ENCODE data around the gene PCOLCE2. TPM values are rescaled to one million over a fixed set of nuclear protein-coding genes. Genes with fewer than 3 reads are reported as not detected.

The PCOLCE2 gene
- total RNA-seq, 4 donors from 2014 or later: 5.2 to 9.1 (median 6.0) TPM; not detected in 1

GRCh38 chr3:142817356-142817755, 71.5 kb downstream of the PCOLCE2 start:
- Histone ChIP-seq H3K4me1 (no peaks in the 10 kb centered on the region), H3K36me3 (no peaks in the 10 kb centered on the region), H3K27me3 (peaks cover 6% of the 10 kb centered on the region), H3K4me3 (no peak overlapping the region), H3K9me3 (no peaks in the 10 kb centered on the region), H3K27ac (no peak overlapping the region)
- intact Hi-C loops (cut with DNase I; ENCODE audit: low total_unique reads) (loop anchor here (5.0 kb wide), 1 partner anchor 1300 kb away; no protein-coding TSS in a partner anchor), in situ Hi-C loops (cut with MboI; ENCODE audit: low pct_ligation_motif_present in 1 of 4, low pct_unique_long_range_greater_than_20kb in 1 of 4, low sequenced_read_pairs in 3 of 4) (no loop called here)
- TF ChIP-seq POLR2AphosphoS5 (IDR thresholded peaks at IDR 0.05): no peak
- no peak for TF ChIP-seq CTCF (IDR thresholded peaks at IDR 0.05)
- no peak for DNase-seq
- 48% methylated on average over 1 of the region's 1 CpG; no CpG with 5 or more reads in 1 of the 2 donors for WGBS, 2 donors (ENCODE audit: low coverage in 1 of 2)

- Histone ChIP-seq H3K4me3 (no peak overlapping the region), H3K9me3 (no peaks in the 10 kb centered on the region), H3K27ac (no peak overlapping the region), H3K4me1 (no peaks in the 10 kb centered on the region), H3K27me3 (peaks cover 6% of the 10 kb centered on the region), H3K36me3 (no peaks in the 10 kb centered on the region)
- in situ Hi-C loops (cut with MboI; ENCODE audit: low pct_ligation_motif_present in 1 of 4, low pct_unique_long_range_greater_than_20kb in 1 of 4, low sequenced_read_pairs in 3 of 4): no loop called here
- WGBS, 2 donors (ENCODE audit: low coverage in 1 of 2): 90 to 91% methylated on average over 6 of the region's 6 CpGs
- DNase-seq: no peak
- intact Hi-C loops (cut with DNase I; ENCODE audit: low total_unique reads): loop anchor here (5.0 kb wide), 1 partner anchor 1301 kb away; no protein-coding TSS in a partner anchor
- TF ChIP-seq POLR2A (IDR thresholded peaks at IDR 0.05) (no peak), CTCF (IDR thresholded peaks at IDR 0.05) (no peak), POLR2AphosphoS5 (IDR thresholded peaks at IDR 0.05) (no peak), EP300 (IDR thresholded peaks at IDR 0.05; ENCODE audit: low read depth) (no peak)
These were observed 73.1 kb downstream of the PCOLCE2 start for GRCh38 chr3:142815803-142816202.

- intact Hi-C loops (cut with DNase I; ENCODE audit: low total_unique reads) (no loop called here), in situ Hi-C loops (cut with MboI; ENCODE audit: low pct_ligation_motif_present in 1 of 4, low pct_unique_long_range_greater_than_20kb in 1 of 4, low sequenced_read_pairs in 3 of 4) (no loop called here)
- H3K27ac ChIP-seq: no peak overlapping the region
- no peak overlapping the region for H3K4me3 ChIP-seq
- no peaks in the 10 kb centered on the region for H3K4me1 ChIP-seq
- WGBS, 2 donors (ENCODE audit: low coverage in 1 of 2): 88% methylated on average over 3 of the region's 3 CpGs; no CpG with 5 or more reads in 1 of the 2 donors
- H3K27me3 ChIP-seq: peaks cover 6% of the 10 kb centered on the region
- H3K36me3 ChIP-seq: no peaks in the 10 kb centered on the region
- TF ChIP-seq POLR2AphosphoS5 (IDR thresholded peaks at IDR 0.05): no peak
- TF ChIP-seq POLR2A (IDR thresholded peaks at IDR 0.05): no peak
- no peak for TF ChIP-seq EP300 (IDR thresholded peaks at IDR 0.05; ENCODE audit: low read depth)
- TF ChIP-seq CTCF (IDR thresholded peaks at IDR 0.05): no peak
- no peaks in the 10 kb centered on the region for H3K9me3 ChIP-seq
- DNase-seq: no peak
These were observed 79.6 kb downstream of the PCOLCE2 start for GRCh38 chr3:142809259-142809658.

GRCh38 chr3:142808103-142808917, 80.6 kb downstream of the PCOLCE2 start:
- no peak overlapping the region for H3K4me3 ChIP-seq
- intact Hi-C loops (cut with DNase I; ENCODE audit: low total_unique reads) (no loop called here), in situ Hi-C loops (cut with MboI; ENCODE audit: low pct_ligation_motif_present in 1 of 4, low pct_unique_long_range_greater_than_20kb in 1 of 4, low sequenced_read_pairs in 3 of 4) (no loop called here)
- no peaks in the 10 kb centered on the region for H3K4me1 ChIP-seq
- TF ChIP-seq CTCF (IDR thresholded peaks at IDR 0.05) (no peak), POLR2A (IDR thresholded peaks at IDR 0.05) (no peak), EP300 (IDR thresholded peaks at IDR 0.05; ENCODE audit: low read depth) (no peak), POLR2AphosphoS5 (IDR thresholded peaks at IDR 0.05) (no peak)
- no peak overlapping the region for H3K27ac ChIP-seq
- no peaks in the 10 kb centered on the region for H3K27me3 ChIP-seq
- WGBS, 2 donors (ENCODE audit: low coverage in 1 of 2): 70 to 75% methylated on average over 8 to 9 of the region's 9 CpGs
- no peaks in the 10 kb centered on the region for H3K9me3 ChIP-seq
- no peak for DNase-seq
- H3K36me3 ChIP-seq: no peaks in the 10 kb centered on the region

All from transverse colon (tissue), 4 donors.